ENCODE measurements around the gene PSORS1C1.

DNA sequence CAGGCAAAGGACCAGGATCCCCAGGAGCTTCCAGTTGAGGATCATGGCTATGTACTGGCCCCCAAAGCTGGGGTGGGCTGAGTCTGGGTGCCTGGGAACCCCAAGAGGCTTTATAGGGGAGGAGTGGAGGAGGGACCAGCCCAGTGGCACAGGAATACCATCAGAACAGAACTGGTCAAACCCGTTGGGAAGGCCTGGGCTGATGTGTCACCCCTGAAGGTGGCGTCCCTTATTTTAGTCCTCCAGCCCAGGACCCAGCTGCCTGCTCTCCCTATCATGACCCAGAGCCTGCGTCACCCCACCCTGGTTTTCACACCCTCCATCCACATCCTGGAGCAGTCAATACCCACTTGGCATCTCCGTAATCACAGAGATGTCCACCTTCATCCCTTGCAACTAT lies 24.4 kb downstream of the PSORS1C1 start, which contains the start of gene PSORS1C2:
- TF ChIP-seq, protein P1, sequence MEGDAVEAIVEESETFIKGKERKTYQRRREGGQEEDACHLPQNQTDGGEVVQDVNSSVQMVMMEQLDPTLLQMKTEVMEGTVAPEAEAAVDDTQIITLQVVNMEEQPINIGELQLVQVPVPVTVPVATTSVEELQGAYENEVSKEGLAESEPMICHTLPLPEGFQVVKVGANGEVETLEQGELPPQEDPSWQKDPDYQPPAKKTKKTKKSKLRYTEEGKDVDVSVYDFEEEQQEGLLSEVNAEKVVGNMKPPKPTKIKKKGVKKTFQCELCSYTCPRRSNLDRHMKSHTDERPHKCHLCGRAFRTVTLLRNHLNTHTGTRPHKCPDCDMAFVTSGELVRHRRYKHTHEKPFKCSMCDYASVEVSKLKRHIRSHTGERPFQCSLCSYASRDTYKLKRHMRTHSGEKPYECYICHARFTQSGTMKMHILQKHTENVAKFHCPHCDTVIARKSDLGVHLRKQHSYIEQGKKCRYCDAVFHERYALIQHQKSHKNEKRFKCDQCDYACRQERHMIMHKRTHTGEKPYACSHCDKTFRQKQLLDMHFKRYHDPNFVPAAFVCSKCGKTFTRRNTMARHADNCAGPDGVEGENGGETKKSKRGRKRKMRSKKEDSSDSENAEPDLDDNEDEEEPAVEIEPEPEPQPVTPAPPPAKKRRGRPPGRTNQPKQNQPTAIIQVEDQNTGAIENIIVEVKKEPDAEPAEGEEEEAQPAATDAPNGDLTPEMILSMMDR (IDR thresholded peaks at IDR 0.05; ENCODE audit: low read depth, low read length): no peak
- TF ChIP-seq POLR2A (IDR thresholded peaks at IDR 0.05; ENCODE audit: extremely low read depth, insufficient read length): no peak
- TF ChIP-seq, protein P2, sequence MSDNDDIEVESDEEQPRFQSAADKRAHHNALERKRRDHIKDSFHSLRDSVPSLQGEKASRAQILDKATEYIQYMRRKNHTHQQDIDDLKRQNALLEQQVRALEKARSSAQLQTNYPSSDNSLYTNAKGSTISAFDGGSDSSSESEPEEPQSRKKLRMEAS (IDR thresholded peaks at IDR 0.05; ENCODE audit: low read depth, low read length): no peak
